ENCODE data around the gene ORMDL3. TPM values are rescaled to one million over a fixed set of nuclear protein-coding genes. Genes with fewer than 3 reads are reported as not detected.
"Not testable (repeated sequence)": the region's sequence is repeated elsewhere in the genome, so short reads cannot be mapped to it uniquely, and the experiment has no call there.

The ORMDL3 gene
- polyA plus RNA-seq, 2 of the 4 experiments (the other 2 are of a cell fraction) = 26.9 to 52.1 TPM

GRCh38 chr17:39949028-39949427, 21.6 kb upstream of the ORMDL3 start:
- POLR2A ChIA-PET = no interaction called here

GRCh38 chr17:39948489-39948828, 21.1 kb upstream of the ORMDL3 start:
- CTCF ChIA-PET = interaction anchor here (2.4 to 5.4 kb wide), 2 partner anchors 9 to 10 kb away, joined by 10 to 43 read pairs; no protein-coding TSS in a partner anchor
- H3K4me3 ChIP-seq; POLR2A ChIA-PET; DNase-seq (ENCODE audit: low read depth in 1 of 2, low spot score in 1 of 2); H3K27ac ChIP-seq; H3K9me3 ChIP-seq; H3K4me1 ChIP-seq; FAIRE-seq; H3K4me2 ChIP-seq; ATAC-seq: not testable (repeated sequence)
- 89% methylated on average over 5 of the region's 5 CpGs for WGBS (ENCODE audit: missing lambda C conversion rate)

More at GRCh38 chr17:39949028-39949427, 21.6 kb upstream of the ORMDL3 start:
- Histone ChIP-seq H3K4me3 (no peak overlapping the region), H3K4me1 (peaks cover 10% of the 10 kb centered on the region), H3K9me3 (no peaks in the 10 kb centered on the region), H3K27ac (no peak overlapping the region), H3K4me2 (no peak overlapping the region)
- ATAC-seq (no peak), FAIRE-seq (no peak), DNase-seq (ENCODE audit: low read depth in 1 of 2, low spot score in 1 of 2) (peak in 1 of 2 experiments; percentile 36)
- CTCF ChIA-PET = interaction anchor here (1.6 to 5.4 kb wide), 4 partner anchors 9 to 327 kb away, joined by 3 to 43 read pairs (median 6); partner anchors contain the start of gene CSF3
- TF ChIP-seq SREBF2 (IDR thresholded peaks at IDR 0.05) = no peak
- no peak for TF ChIP-seq ZNF302 (CRISPR knock-in tag; IDR thresholded peaks at IDR 0.05)
- TF ChIP-seq PBX3 (IDR thresholded peaks at IDR 0.05) = no peak
- TF ChIP-seq NPAS2 (CRISPR knock-in tag; IDR thresholded peaks at IDR 0.05; ENCODE audit: borderline replicate concordance) = no peak
- 47% methylated on average over 2 of the region's 2 CpGs for WGBS (ENCODE audit: missing lambda C conversion rate)

- Histone ChIP-seq H3K9me3 (no peaks in the 10 kb centered on the region), H3K4me2 (no peak overlapping the region), H3K4me1 (peaks cover 4% of the 10 kb centered on the region; the same call in 1 of the 3 replicates), H3K27ac (no peak overlapping the region), H3K4me3 (no peak overlapping the region)
- no peak for TF ChIP-seq RCOR1 (IDR thresholded peaks at IDR 0.05; ENCODE audit: low read depth, low read length)
- TF ChIP-seq ESRRA (IDR thresholded peaks at IDR 0.05; ENCODE audit: borderline replicate concordance, low read length) = no peak
- no peak for TF ChIP-seq RAD21 (conservative IDR thresholded peaks at IDR 0.05 in 1 of 2, IDR thresholded peaks at IDR 0.05 in 1 of 2)
- TF ChIP-seq HEYL (CRISPR knock-in tag; IDR thresholded peaks at IDR 0.05) = no peak
- no peak for TF ChIP-seq EHF (CRISPR knock-in tag; IDR thresholded peaks at IDR 0.05)
- TF ChIP-seq FOSB (CRISPR knock-in tag; IDR thresholded peaks at IDR 0.05) = no peak
- TF ChIP-seq FOSL2 (IDR thresholded peaks at IDR 0.05) = no peak
- no peak for TF ChIP-seq FOSL2 (CRISPR knock-in tag; IDR thresholded peaks at IDR 0.05)
- no peak for TF ChIP-seq E2F6 (IDR thresholded peaks at IDR 0.05; ENCODE audit: borderline replicate concordance, low read depth)
- no peak for TF ChIP-seq TFCP2L1 (CRISPR knock-in tag; IDR thresholded peaks at IDR 0.05)
- no peak for TF ChIP-seq BCL3 (IDR thresholded peaks at IDR 0.05)
- TF ChIP-seq HDAC2 (IDR thresholded peaks at IDR 0.05) = no peak
- no peak for TF ChIP-seq CHD4 (IDR thresholded peaks at IDR 0.05; ENCODE audit: borderline replicate concordance)
- no peak for TF ChIP-seq CEBPB (IDR thresholded peaks at IDR 0.05)
- no peak for TF ChIP-seq NR3C1 (IDR thresholded peaks at IDR 0.05)
- no peak for TF ChIP-seq MAZ (IDR thresholded peaks at IDR 0.05; ENCODE audit: borderline replicate concordance, low read depth, low read length)
- TF ChIP-seq ZSCAN20 (CRISPR knock-in tag; IDR thresholded peaks at IDR 0.05) = no peak
- no peak for TF ChIP-seq GATA3 (IDR thresholded peaks at IDR 0.05; ENCODE audit: borderline replicate concordance)
- DNase-seq (ENCODE audit: low read depth in 1 of 2, low spot score in 1 of 2) (no peak), FAIRE-seq (no peak), ATAC-seq (peak in 1 of 2 experiments; percentile 14; a peak in 2 of 6 replicates)
- ChIA-PET POLR2A (no interaction called here), CTCF (interaction anchor here (0.8 to 5.4 kb wide), 7 partner anchors 7 to 55 kb away, joined by 3 to 43 read pairs (median 4); partner anchors contain the start of gene PSMD3)
- 77% methylated on average over 13 of the region's 15 CpGs for WGBS (ENCODE audit: missing lambda C conversion rate)
These were observed 19.3 kb upstream of the ORMDL3 start for GRCh38 chr17:39946551-39947330.

Measured in A549 (cell line).